ENCODE measurements around the gene WASL. TPM values are rescaled to one million over a fixed set of nuclear protein-coding genes. Genes with fewer than 3 reads are reported as not detected.
"Not testable (repeated sequence)": the region's sequence is repeated elsewhere in the genome, so short reads cannot be mapped to it uniquely, and the experiment has no call there.

Gene WASL
- total RNA-seq, 1 experiment from 2014 or later: 4.1 TPM

GRCh38 chr7:123744416-123744815 is 4.4 kb downstream of the WASL start:
- in situ Hi-C loops (cut with HindIII; ENCODE audit: low pct_unique_long_range_greater_than_20kb, low sequenced_read_pairs): no loop called here

GRCh38 chr7:123741940-123742339 is 6.9 kb downstream of the WASL start:
- DNase-seq (ENCODE audit: low read depth): no peak
- in situ Hi-C loops (cut with HindIII; ENCODE audit: low pct_unique_long_range_greater_than_20kb, low sequenced_read_pairs): no loop called here

More at GRCh38 chr7:123744416-123744815, 4.4 kb downstream of the WASL start:
- DNase-seq (ENCODE audit: low read depth): no peak

DNA sequence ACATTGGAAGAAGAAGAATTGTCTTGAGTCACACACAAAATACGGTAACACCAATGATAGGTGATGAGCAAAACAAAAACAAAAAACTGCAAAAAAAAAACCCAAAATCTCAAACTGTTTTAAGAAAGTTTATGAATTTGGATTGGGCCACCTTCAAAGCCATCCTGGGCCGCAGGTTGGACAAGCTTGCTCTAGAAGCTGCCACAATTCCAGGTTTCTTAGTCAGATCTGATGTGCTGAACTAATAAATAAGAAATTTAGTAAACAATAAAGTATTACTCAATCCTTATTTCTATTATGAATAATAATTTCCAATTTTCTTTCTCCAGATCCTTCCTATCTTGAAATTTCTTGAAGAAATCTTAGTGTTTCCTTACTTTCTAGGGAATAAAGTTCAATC is 10.0 kb downstream of the WASL start:
- no peak for DNase-seq (ENCODE audit: low read depth)
- in situ Hi-C loops (cut with HindIII; ENCODE audit: low pct_unique_long_range_greater_than_20kb, low sequenced_read_pairs): no loop called here

DNA sequence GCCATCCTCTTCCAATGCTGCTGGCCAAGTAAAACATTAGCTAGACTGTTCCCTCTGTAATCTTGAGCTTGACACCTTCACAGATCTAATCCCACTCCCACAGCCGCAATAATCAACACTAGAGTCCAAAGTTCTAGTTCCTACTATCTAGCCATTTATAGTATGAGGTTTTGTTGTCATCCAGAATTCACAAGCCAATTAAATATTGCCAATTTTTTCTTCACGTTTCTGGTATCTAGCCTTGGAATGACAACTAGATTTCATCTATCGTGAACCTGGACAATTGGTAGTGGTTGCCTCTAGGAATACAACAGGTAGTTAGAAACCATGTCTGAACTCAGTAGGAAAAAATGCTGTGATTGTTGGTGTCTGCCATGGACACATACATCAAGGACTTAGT is 10.4 kb downstream of the WASL start:
- DNase-seq (ENCODE audit: low read depth): no peak
- in situ Hi-C loops (cut with HindIII; ENCODE audit: low pct_unique_long_range_greater_than_20kb, low sequenced_read_pairs): no loop called here

GRCh38 chr7:123737168-123737674 is 11.6 kb downstream of the WASL start:
- DNase-seq (ENCODE audit: low read depth); in situ Hi-C loops (cut with HindIII; ENCODE audit: low pct_unique_long_range_greater_than_20kb, low sequenced_read_pairs): not testable (repeated sequence)

DNA sequence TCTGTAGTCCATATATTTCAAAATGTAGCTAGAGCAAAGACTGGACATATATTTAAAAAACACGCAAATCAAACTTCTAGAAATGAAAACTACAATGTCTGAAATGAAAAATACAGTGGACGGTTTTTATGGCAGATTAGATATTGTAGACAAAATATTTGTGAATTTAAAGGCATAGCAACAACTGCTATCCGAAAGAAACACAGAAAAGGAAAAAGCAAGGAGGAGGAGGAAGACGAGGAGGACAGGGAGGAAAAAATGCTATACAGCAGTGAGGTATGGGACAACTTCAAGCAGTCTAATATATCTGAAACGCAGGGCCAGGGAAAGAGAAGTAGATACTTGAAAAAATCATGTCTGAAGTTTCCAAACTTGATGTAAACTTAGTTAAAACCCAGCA is 13.3 kb downstream of the WASL start:
- in situ Hi-C loops (cut with HindIII; ENCODE audit: low pct_unique_long_range_greater_than_20kb, low sequenced_read_pairs): no loop called here
- DNase-seq (ENCODE audit: low read depth): no peak

DNA sequence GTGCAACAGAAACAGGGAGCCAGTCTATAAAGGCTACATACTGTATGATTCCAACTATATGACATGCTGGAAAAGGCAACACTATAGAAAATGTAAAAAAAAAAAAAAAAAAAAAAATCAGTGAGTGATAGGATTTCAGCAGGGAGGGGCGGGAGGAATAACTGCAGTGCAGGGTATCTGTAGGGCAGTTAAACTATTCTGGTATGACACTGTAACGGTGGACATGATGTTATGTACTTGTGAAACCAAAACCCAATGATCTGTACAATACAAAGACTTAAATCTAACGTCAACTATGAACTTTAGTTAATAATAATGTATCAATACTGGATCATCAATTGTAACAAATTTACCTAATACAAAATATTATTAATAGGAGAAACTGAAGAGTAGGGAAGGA is 14.3 kb downstream of the WASL start:
- in situ Hi-C loops (cut with HindIII; ENCODE audit: low pct_unique_long_range_greater_than_20kb, low sequenced_read_pairs): no loop called here
- no peak for DNase-seq (ENCODE audit: low read depth)

DNA sequence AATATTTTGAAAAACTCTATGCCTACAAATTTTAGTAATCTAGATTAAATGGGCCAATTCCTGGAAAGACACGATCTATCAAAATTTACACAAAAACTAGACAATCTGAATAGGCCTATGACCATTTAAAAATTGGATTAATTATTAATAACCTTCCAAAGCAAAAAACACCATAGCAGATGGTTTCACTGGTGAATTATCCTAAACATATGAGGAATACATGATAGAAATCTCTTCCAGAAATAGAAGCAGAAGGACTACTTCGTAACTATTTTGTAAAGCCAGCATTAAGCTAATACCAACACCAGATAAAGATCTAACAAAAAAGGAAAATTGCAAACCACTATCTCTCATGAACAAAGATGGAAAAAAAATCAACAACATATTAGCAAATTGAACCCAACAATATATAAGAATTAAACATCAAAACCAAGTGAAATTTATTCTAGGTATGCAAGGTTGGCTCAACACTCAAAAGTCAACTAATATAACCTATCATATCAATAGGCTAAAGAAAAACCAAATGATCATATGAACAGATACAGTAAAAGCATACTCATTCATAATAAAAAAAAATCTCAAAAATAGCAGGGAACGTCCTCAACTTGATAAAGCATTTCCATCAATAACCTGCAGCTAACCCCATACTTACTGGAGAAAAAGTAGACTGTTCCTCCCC is 16.3 kb downstream of the WASL start:
- no peak for DNase-seq (ENCODE audit: low read depth)
- in situ Hi-C loops (cut with HindIII; ENCODE audit: low pct_unique_long_range_greater_than_20kb, low sequenced_read_pairs): no loop called here

- in situ Hi-C loops (cut with HindIII; ENCODE audit: low pct_unique_long_range_greater_than_20kb, low sequenced_read_pairs): no loop called here
- no peak for DNase-seq (ENCODE audit: low read depth)
These were observed 19.6 kb downstream of the WASL start for GRCh38 chr7:123729218-123729578.

DNA sequence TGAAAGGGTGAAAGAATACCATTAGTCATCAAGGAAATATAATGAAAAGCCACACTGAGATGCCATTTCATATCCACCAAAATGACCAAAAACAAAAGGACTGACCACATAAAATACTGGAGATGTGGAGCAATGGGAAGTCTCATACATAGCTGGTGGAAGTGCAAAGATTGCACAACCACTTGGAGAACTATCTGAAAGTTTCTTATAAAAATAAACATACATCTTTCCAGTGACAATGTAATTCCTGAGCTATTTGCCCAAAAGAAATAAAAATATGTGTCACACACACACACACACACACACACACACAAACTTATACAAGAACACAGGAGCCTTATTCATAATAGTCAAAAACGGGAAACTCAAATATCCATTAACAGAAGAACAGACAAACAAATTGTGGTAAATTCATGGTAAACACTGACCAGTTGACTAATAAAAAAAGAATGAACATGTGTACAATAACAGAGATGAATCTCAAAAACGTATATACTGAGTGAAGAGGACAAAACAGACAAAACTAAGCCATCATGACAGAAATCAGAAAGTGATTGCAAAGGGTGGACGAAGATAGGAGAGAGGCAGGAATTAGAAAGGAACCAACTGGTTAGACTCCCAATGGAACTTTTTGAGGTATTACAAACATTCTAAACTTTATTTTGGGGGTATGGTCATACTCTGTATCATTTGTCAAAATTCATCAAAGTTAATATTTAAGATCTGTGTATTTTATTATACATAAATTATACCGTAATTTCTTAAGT is 21.5 kb downstream of the WASL start:
- in situ Hi-C loops (cut with HindIII; ENCODE audit: low pct_unique_long_range_greater_than_20kb, low sequenced_read_pairs): no loop called here
- peak; percentile 84 for DNase-seq (ENCODE audit: low read depth)

DNA sequence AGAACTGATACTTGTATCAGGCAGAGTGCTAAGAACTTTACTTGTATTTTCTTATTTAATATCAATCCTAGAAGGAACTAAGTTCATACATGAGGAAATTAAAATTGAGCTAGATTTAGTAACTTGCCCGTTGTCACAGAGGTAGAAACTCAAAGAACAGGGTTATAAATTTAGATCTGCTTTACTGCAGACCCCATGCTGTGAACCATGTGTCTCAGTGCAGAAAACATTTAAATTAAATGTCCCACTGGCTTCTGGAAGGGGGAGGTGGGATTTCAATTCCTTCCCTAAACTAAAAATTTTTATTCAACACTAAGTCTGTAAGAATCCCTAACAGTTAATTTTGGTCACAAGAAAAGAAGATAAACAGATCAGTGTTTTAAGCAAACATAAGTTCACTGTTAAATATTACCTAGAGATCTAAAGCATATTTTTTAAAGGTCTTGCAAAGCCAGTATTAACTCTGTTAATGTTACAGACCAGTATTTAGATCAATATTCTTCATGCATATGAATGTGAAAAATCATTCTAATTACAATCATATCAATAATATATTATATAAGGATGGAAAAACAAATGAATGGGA is 23.1 kb downstream of the WASL start:
- in situ Hi-C loops (cut with HindIII; ENCODE audit: low pct_unique_long_range_greater_than_20kb, low sequenced_read_pairs): no loop called here
- DNase-seq (ENCODE audit: low read depth): peak; percentile 38

DNA sequence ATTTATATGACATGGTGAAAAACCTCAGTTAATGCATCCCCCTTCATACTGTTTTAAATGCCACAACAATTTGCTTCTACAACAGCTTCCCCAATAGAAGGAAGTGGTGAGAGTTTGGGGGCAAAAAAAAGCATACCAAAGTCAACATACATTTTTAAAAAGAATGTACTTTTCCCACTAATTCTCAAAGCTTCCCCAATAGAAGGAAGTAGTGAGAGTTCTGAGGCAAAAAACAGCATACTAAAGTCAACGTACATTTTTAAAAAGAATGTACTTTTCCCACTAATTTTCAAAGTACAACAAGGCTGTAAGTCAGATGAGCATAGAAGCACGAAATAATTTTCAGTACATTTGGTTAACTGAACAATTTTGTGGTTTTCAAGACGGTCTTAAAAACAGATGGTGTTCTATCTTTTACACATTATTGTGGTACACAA is 24.0 kb downstream of the WASL start:
- no peak for DNase-seq (ENCODE audit: low read depth)
- in situ Hi-C loops (cut with HindIII; ENCODE audit: low pct_unique_long_range_greater_than_20kb, low sequenced_read_pairs): no loop called here

- DNase-seq (ENCODE audit: low read depth): no peak
- in situ Hi-C loops (cut with HindIII; ENCODE audit: low pct_unique_long_range_greater_than_20kb, low sequenced_read_pairs): no loop called here
These were observed 24.9 kb downstream of the WASL start for GRCh38 chr7:123723913-123724312.

DNA sequence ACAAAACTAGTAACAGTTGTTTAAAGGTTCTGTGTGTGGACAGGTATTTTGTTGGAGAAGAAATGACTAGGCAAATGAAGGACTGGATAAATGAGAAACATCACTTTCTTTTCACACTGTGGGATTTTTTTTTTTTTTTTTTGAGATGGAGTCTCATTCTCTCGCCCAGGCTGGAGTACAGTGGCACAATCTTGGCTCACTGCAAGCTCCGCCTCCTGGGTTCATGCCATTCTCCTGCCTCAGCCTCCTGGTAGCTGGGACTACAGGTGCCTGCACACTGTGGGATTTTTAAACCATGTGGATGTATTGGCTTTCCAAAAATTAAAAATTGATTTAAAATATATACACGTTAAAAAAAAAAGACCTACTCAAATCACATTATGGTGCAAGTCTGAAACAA is 28.3 kb downstream of the WASL start:
- DNase-seq (ENCODE audit: low read depth); in situ Hi-C loops (cut with HindIII; ENCODE audit: low pct_unique_long_range_greater_than_20kb, low sequenced_read_pairs): not testable (repeated sequence)

DNA sequence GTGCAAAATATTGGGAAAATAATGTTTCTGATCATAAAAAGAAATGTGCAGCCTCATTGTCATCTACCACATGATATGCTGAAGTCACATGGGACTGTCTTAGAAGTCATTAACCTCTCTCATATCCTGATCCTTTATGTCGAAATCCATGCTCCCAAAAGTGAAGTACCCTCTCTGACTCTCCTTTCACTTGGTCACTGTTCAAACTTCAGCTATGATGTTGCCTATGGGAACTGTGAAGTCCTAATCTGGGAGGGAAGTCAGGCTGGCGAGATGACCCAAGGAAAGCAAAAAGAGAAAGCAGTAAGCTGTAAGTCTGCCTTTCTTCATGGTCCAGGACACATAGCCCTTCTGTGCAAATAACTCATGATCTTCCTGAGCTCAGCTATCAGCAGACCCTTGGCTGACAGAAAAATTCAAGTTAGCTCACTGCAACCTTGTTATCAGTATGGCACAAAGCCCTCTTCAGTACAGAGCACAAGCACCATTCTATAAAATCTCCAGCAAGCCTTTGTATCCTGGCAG is 29.5 kb downstream of the WASL start:
- in situ Hi-C loops (cut with HindIII; ENCODE audit: low pct_unique_long_range_greater_than_20kb, low sequenced_read_pairs): no loop called here

GRCh38 chr7:123718773-123719172 is 30.0 kb downstream of the WASL start:
- in situ Hi-C loops (cut with HindIII; ENCODE audit: low pct_unique_long_range_greater_than_20kb, low sequenced_read_pairs): no loop called here
- no peak for DNase-seq (ENCODE audit: low read depth)

More for the DNA sequence above, 29.5 kb downstream of the WASL start:
- peak; percentile 7 for DNase-seq (ENCODE audit: low read depth)

DNA sequence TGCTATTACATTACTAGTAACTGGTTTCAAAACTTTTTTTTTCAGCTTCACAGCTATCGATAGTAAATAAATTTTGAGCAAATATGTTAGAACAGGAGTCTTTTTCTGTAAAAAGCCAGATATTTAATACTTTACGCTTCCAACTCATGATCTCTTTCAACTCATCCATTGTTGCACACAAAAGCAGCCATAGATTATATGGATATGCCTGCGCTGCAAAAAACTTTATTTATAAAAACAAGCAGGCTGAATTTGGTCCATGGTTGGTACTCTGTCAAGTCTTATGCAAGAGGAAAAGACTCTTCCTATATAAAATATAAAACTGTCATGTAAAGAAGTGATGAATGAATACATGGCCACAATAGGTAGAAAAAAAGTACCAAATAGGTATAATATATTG is 31.1 kb downstream of the WASL start:
- in situ Hi-C loops (cut with HindIII; ENCODE audit: low pct_unique_long_range_greater_than_20kb, low sequenced_read_pairs): no loop called here
- DNase-seq (ENCODE audit: low read depth): no peak

GRCh38 chr7:123716877-123717276 is 31.9 kb downstream of the WASL start:
- in situ Hi-C loops (cut with HindIII; ENCODE audit: low pct_unique_long_range_greater_than_20kb, low sequenced_read_pairs): no loop called here

DNA sequence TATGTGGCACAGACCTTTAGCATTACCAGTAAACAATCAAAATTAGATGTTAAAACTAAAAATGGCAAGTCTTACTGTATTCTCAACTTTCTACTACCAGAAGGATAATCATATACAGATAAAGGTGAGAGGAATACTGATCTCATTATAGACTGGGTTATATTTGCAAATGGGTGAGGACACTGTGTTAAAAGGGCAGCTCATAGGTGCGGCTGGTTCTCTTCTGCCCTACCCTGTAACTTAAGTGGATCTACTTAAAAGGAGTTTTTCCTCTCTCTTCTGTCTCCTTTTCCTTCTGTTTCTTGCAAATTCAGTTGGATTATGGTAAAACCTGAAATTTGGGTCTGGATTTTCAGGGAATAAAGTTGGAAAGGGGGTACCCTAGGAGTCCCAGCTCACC is 33.0 kb downstream of the WASL start:
- no peak for DNase-seq (ENCODE audit: low read depth)
- in situ Hi-C loops (cut with HindIII; ENCODE audit: low pct_unique_long_range_greater_than_20kb, low sequenced_read_pairs): no loop called here

More at GRCh38 chr7:123716877-123717276, 31.9 kb downstream of the WASL start:
- DNase-seq (ENCODE audit: low read depth): no peak
